Medulla oblongata (tissue), 1 donor: Measurements from ENCODE around the gene SPRN.
"Not testable (repeated sequence)": the region's sequence is repeated elsewhere in the genome, so short reads cannot be mapped to it uniquely, and the experiment has no call there.

ENCODE experiments used
- DNase-seq: peaks from one replicate; pipeline ENCODE4 v3.0.0-alpha.2; 2015; ENCODE audit errors: extremely low spot score

The SPRN gene

GRCh38 chr10:133456041-133456951 is 31.9 kb upstream of the SPRN start:
- no peak for DNase-seq

GRCh38 chr10:133455611-133456031 is 31.2 kb upstream of the SPRN start:
- no peak for DNase-seq

GRCh38 chr10:133455196-133455595 is 30.8 kb upstream of the SPRN start:
- DNase-seq: no peak

GRCh38 chr10:133454204-133454893 is 29.9 kb upstream of the SPRN start:
- DNase-seq: no peak

- no peak for DNase-seq
Measured at GRCh38 chr10:133453516-133454203, 29.2 kb upstream of the SPRN start, which contains the start of gene SCART1. Gene SCART1 (plus strand): TSS chr10:133453945. CDS start chr10:133453998, 53 bp downstream.

GRCh38 chr10:133452453-133452852 is 28.0 kb upstream of the SPRN start:
- DNase-seq: no peak

- no peak for DNase-seq
Measured at GRCh38 chr10:133451346-133451745, 26.9 kb upstream of the SPRN start.

- DNase-seq: no peak
Measured at GRCh38 chr10:133448120-133448519, 23.7 kb upstream of the SPRN start.

- DNase-seq: no peak
Measured at GRCh38 chr10:133446979-133447378, 22.6 kb upstream of the SPRN start.

GRCh38 chr10:133445751-133446708 is 21.6 kb upstream of the SPRN start:
- DNase-seq: no peak

GRCh38 chr10:133445268-133445732 is 20.9 kb upstream of the SPRN start:
- DNase-seq: no peak

GRCh38 chr10:133444342-133445267 is 20.2 kb upstream of the SPRN start:
- no peak for DNase-seq

- no peak for DNase-seq
Measured at GRCh38 chr10:133442967-133443924, 18.8 kb upstream of the SPRN start.

- no peak for DNase-seq
Measured at GRCh38 chr10:133442191-133442966, 18.0 kb upstream of the SPRN start.

GRCh38 chr10:133441780-133442179 is 17.4 kb upstream of the SPRN start:
- DNase-seq: no peak

- not testable (repeated sequence) for DNase-seq
Measured at GRCh38 chr10:133441356-133441755, 16.9 kb upstream of the SPRN start.

GRCh38 chr10:133440633-133441285 is 16.3 kb upstream of the SPRN start:
- DNase-seq: no peak
